ENCODE data around the gene PSTPIP2.
"Not testable (repeated sequence)": the region's sequence is repeated elsewhere in the genome, so short reads cannot be mapped to it uniquely, and the experiment has no call there.

PSTPIP2 gene

GRCh38 chr18:45980229-45980628, 91.8 kb downstream of the PSTPIP2 start:
- peak; percentile 55 for DNase-seq

DNA sequence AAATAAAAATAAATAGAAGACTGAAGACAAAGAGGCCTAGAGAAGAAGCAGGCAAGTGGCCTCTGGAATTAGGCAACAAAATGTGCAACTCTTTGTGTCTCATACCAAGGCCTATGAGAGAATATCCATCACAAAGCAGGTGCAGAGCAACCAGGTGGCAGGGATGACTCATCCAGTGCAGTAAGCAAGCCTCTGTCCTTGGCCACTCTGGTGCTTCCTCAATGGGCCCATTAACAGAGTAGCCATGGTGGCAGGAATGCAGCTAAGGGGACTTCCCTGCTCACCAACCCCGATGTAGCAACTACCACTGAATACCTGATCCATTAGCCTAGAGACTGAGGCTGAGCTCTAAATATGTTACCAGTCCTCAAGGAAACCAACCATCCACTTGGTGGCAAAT, 94.0 kb downstream of the PSTPIP2 start:
- no peak for DNase-seq

DNA sequence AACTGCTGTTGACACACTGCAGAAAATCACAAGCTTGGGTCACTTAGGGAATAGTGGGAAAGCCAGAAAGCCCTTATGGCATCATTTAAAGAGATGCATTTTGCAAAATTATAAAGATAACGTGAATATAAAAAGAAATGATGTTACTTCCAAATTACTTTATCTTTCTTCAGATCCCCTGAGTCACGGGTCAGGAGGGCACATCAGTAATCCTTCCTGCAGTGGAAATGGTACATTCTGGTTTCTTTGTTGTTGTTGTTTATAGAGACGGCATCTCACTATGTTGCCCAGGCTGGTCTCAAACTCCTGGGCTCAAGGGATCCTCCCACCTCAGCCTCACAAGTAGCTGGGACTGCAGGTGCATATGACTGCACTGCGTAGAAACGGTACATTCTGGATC, 95.1 kb downstream of the PSTPIP2 start:
- DNase-seq, result no peak

DNA sequence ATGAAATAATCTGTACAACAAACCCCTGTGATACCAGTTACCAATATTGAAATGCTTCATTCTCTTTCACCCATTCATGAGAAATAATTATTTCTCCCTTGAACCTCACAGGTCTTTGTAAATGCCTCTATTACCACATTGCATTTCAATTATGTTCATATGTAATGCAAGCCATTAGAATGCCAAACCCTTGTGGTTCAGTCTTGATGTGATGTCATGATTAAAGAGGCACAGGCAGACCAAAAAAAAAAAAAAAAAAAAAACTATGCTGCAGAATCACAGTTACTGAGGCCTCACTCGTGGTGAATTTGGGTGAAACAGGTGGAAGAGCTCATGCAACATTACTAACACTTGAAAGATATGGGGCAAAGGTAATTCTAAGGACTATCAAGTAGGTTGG, 95.5 kb downstream of the PSTPIP2 start:
- peak; percentile 67 for DNase-seq

GRCh38 chr18:45974088-45974536, 97.9 kb downstream of the PSTPIP2 start:
- peak; percentile 94 for DNase-seq

DNA sequence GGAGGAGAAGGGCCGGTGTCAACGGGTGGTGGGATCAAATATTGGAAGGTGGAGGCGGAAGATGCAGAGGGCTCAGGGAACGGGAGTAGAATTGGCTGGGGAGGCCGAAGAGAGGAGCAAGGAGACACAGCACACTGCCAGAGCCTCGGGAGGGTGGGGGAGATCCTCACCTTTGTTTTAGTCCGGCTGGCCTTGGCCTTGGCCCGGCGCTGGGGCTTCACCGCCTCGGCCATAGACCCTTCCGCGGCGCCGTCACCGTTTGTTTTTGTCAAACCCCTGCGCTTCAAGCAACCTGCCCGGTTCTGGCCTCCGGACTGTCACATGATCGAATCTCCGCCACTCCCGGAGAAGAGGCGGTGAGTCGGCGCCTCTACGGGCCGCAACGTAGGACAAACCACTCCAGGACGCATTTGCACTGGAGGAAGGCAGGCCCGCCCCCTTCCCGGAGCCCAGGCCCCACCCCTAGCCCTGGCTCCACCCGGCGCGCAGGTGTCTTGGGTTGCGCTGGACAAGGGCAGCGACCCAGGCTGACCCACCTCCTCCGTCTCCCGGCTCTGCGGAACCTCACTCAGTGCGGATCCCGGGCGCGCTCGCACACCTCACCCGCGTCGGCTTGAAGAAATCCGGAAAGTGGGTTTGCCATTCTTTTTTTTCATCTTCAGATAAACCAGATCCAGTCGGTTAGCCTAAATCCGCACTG, 104.9 kb downstream of the PSTPIP2 start, which contains the start of gene EPG5:
EPG5 (minus strand) TSS at position 323 of the 700 bp plus-strand sequence; CDS start at position 233, 90 bp downstream.
- peak; percentile 97 for DNase-seq

DNA sequence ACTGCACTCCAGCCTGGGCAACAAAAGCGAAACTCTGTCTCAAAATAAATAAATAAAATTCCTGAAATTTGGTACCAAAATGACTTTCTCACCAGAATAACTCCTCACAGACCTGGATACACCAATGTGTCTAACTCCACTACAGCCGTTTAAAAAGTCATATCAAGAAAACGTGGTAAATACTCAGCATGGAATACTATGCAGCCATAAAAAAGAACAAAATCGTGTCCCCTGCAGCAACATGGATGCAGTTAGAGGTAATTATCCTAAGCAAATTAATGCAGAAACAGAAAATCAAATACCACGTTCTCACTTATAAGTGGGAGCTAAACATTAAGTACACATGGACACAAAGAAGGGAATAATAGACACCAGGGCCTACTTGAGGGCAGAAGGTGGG, 107.1 kb downstream of the PSTPIP2 start:
- not testable (repeated sequence) for DNase-seq

GRCh38 chr18:45962866-45963265, 109.2 kb downstream of the PSTPIP2 start:
- DNase-seq, result no peak

DNA sequence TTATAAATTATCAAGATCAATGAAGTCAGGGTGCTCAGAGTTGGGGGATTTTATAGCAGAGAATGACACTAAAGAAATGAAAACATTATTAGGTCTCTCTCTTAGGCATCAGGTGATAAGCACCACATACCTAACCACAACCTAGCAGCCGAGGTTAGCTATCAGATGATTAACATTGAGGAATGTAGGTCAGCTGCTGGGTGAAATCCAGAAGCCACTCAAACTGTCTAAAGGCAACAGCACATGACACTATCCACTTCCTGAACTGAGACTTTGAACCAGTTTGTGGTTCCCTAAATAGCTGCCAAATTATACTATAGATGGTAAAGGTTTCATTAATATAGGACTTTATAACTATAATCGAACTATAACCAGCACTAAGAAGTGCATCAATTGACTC, 109.6 kb downstream of the PSTPIP2 start:
- DNase-seq, result peak; percentile 91

DNA sequence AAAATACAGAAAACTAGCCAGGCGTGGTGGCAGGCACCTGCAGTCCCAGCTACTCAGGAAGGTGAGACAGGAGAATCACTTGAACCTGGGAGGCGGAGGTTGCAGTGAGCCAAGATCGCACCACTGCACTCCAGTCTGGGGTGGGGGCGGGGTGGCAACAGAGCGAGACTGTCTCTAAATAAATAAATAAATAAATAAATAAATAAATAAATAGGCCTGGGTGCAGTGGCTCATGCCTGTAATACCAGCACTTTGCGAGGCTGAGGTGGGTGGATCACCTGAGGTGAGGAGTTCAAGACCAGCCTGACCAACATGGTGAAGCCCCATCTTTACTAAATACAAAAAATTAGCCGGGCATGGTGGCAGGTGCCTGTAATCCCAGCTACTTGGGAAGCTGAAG, 112.6 kb downstream of the PSTPIP2 start:
- not testable (repeated sequence) for DNase-seq

GRCh38 chr18:45958730-45959129, 113.3 kb downstream of the PSTPIP2 start:
- no peak for DNase-seq

DNA sequence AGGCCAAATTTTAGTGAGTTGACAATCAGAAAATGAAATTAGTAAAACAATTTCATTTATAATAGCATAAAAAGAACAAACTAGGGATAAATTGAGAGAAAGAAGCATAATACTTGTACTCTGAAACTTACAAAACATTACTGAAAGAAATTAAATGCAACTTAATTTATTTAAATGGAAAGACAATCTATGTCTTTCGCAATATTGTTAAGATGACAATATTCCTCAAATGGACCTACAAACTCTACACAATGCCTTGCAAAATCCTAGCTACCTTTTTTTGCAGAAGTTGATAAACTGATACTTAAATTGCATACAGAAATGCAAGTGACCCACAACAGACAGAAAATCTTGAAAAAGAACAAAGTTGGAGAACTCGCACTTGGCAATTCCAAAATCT, 114.0 kb downstream of the PSTPIP2 start:
- no peak for DNase-seq

- no peak for DNase-seq
These were observed 115.0 kb downstream of the PSTPIP2 start for GRCh38 chr18:45957100-45957499.

DNA sequence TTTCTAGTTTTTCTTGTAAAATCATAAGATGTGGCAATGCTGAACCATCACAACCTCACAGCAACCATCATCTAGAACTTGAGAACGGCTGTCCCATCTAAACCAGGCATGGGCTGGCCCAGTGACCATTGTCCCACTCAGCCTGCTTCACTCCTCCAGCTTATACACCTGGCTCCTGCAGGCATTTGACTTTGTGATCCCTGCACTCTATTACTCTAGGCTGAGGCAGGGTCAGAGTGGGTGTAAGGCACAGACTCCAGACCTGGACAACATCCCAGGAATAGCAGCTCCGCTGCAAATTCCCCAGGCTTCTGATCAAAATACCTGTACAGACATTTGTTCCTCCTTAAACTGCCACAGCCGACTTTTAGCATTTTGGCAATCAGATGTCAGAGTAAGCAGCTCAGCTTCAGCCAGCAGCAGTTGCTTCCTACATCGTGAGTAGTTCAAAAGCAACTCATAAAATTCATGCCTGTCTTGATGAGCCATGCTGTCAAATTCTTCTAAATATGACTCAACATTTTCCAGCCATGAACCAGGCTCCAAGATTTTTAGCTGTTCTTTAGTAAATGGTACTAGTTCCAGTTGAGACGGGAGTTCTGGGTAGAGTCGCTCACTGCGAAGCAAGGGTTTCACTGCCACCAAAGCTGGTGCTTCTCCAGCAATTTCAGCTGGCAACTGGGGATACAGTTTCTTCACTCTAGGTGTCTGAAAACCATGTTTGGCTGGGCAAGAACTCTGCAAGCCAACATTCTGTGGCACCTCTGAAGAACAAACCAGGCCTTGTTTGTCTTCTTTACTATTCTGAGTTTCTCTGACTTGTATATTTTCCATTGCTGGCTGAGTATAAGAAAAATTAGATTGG, 117.8 kb downstream of the PSTPIP2 start:
- DNase-seq, result no peak

- DNase-seq, result no peak
These were observed 120.9 kb downstream of the PSTPIP2 start for GRCh38 chr18:45951016-45951714.

DNA sequence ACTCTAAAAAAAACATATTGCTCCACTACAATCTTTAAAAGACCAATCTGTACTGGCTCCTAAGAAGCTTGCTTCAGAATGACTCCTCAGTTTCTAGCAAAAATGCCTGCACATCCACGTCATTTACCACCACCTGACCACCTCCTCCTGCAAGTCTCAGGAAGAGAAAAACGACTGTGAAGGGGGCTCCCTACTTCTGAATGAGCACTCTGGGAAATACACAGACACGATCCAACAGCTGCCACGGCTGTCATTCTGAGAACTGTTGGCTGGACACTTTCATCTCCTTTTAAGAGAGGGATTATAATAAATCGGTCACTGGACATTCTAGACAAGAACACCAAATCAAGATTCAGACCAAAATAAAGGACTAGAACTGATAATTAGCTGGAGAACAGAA, 126.4 kb downstream of the PSTPIP2 start:
- DNase-seq, result no peak

DNA sequence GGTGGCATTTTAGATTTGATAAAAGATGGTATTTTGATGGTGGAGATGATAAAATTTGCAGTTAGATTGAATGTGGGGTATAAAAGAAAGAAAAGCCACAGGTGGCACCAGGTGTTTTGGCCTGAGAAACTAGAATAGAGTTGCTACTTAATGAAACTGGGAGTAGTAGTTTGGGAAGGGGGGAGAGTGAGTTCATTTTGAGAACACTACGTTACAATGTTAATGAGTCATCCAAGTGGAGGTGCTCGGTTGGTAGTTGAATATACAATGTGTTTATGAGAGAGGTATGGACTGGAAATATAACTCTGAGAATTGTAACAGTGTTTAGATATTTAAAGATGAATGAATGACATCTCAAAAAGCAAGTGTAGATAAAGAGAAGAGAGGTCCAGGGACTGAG, 131.3 kb downstream of the PSTPIP2 start:
- no peak for DNase-seq

DNA sequence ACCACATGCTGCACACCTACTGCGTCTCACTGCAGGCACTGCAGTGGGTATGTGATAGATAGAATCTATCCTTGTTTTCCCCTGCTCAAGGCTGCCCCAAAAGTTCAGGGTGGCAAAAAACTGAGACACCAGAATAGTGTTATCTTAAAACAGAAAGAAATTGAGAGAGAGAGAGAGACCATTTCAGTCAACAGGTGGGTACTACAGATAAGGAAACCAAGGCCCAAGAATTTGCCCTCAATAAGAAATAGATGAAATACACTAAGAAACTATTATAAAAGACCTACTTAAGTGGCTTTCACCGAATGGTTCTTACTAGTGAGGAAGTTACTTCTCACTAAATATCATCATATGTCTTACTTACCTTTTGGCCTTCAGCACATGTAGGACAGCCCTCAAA, 132.8 kb downstream of the PSTPIP2 start:
- peak; percentile 90 for DNase-seq

DNA sequence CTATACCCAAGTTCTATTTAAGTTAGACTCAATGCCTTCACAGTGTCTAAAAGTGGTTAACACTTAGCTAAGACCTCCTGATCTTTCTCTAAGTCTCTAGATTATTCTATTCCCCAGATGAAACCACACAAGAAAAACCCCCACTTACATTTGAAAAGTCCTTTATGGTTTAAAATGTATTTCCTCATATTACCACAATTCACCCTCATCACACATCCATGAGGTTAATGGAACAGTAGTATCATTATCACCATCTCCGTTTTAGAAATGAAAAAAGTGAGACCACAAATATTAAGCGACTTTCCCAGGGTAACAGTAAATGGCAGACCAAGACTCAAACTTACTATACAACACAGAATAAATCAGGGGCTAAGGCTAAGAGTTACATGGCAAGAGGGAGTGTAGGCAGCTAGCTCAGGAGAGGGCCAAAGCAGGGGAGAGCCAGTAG, 133.5 kb downstream of the PSTPIP2 start:
- no peak for DNase-seq

DNA sequence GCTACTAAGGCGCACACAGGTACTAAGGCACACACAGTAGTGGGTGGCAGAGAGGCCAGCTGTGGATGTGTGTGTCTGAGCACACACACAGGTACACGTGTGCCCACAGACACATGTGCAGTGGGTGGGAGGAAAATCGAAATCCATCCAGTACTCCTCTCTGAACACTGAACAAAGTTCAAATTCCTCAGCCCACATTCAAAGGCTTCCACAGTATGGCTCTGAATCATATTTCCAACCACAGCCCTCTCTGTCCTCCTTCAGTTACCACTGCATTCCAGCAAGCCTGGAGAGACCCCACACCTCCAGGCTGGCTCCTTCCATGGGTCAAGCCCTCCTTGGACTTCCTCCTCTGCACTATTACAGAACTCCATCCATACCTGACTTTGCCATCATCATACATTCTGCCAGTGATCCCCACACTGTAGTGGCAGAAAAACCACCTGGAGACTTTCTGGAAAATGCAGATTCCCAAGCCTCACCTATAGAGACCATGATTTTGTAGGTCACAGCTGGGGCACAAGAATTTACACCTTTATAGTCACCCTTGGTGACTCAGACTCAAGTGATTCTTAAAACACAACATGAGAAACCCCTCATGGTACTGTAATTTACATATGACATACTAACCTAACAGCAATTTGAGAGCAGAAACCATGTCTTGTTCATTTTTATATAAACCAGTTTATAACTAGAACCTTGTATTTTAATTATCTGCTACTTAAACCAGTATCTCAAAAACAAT, 136.3 kb downstream of the PSTPIP2 start:
- no peak for DNase-seq

Measured in hematopoietic multipotent progenitor cell treated with erythropoietin and hydrocortisone succinate and interleukin-3 and kit ligand, for 6 days (in vitro differentiated cells).